Measurements from ENCODE around the gene MAGED2.
"Not testable (repeated sequence)": the region's sequence is repeated elsewhere in the genome, so short reads cannot be mapped to it uniquely, and the experiment has no call there.

Gene MAGED2

GRCh38 chrX:54821310-54821709 is 13.8 kb downstream of the MAGED2 start:
- Histone ChIP-seq H3K4me1 (ENCODE audit: control insufficient read depth, low read depth, low read length) (no peaks in the 10 kb centered on the region), H3K9ac (ENCODE audit: low read length) (no peak overlapping the region), H3K27me3 (ENCODE audit: control insufficient read depth, insufficient read depth, low read length) (no peaks in the 10 kb centered on the region), H3K36me3 (ENCODE audit: control insufficient read depth, low read depth, low read length) (peaks cover under 1% of the 10 kb centered on the region), H3K9me3 (ENCODE audit: control insufficient read depth, low read depth, low read length) (no peaks in the 10 kb centered on the region), H3K27ac (ENCODE audit: low read length) (no peak overlapping the region), H3K4me3 (ENCODE audit: low read length) (no peak overlapping the region)

GRCh38 chrX:54824195-54824594 is 16.6 kb downstream of the MAGED2 start:
- no peaks in the 10 kb centered on the region for H3K9me3 ChIP-seq (ENCODE audit: control insufficient read depth, low read depth, low read length)
- H3K4me1 ChIP-seq (ENCODE audit: control insufficient read depth, low read depth, low read length): no peaks in the 10 kb centered on the region
- no peaks in the 10 kb centered on the region for H3K27me3 ChIP-seq (ENCODE audit: control insufficient read depth, insufficient read depth, low read length)
- no peak overlapping the region for H3K4me3 ChIP-seq (ENCODE audit: low read length)
- H3K27ac ChIP-seq (ENCODE audit: low read length): no peak overlapping the region
- H3K9ac ChIP-seq (ENCODE audit: low read length): no peak overlapping the region
- H3K36me3 ChIP-seq (ENCODE audit: control insufficient read depth, low read depth, low read length): no peaks in the 10 kb centered on the region

GRCh38 chrX:54824722-54825121 is 17.2 kb downstream of the MAGED2 start:
- Histone ChIP-seq H3K36me3 (ENCODE audit: control insufficient read depth, low read depth, low read length) (no peaks in the 10 kb centered on the region), H3K4me1 (ENCODE audit: control insufficient read depth, low read depth, low read length) (no peaks in the 10 kb centered on the region), H3K4me3 (ENCODE audit: low read length) (no peak overlapping the region), H3K9ac (ENCODE audit: low read length) (no peak overlapping the region), H3K27me3 (ENCODE audit: control insufficient read depth, insufficient read depth, low read length) (no peaks in the 10 kb centered on the region), H3K27ac (ENCODE audit: low read length) (no peak overlapping the region), H3K9me3 (ENCODE audit: control insufficient read depth, low read depth, low read length) (no peaks in the 10 kb centered on the region)

- Histone ChIP-seq H3K4me1 (ENCODE audit: control insufficient read depth, low read depth, low read length) (no peaks in the 10 kb centered on the region), H3K9ac (ENCODE audit: low read length) (no peak overlapping the region)
Measured at GRCh38 chrX:54825716-54826438, 18.3 kb downstream of the MAGED2 start.

GRCh38 chrX:54826598-54826997 is 19.1 kb downstream of the MAGED2 start:
- Histone ChIP-seq H3K27me3 (ENCODE audit: control insufficient read depth, insufficient read depth, low read length) (no peaks in the 10 kb centered on the region), H3K9me3 (ENCODE audit: control insufficient read depth, low read depth, low read length) (no peaks in the 10 kb centered on the region), H3K9ac (ENCODE audit: low read length) (no peak overlapping the region), H3K4me1 (ENCODE audit: control insufficient read depth, low read depth, low read length) (no peaks in the 10 kb centered on the region), H3K4me3 (ENCODE audit: low read length) (no peak overlapping the region), H3K27ac (ENCODE audit: low read length) (no peak overlapping the region), H3K36me3 (ENCODE audit: control insufficient read depth, low read depth, low read length) (no peaks in the 10 kb centered on the region)

More at GRCh38 chrX:54825716-54826438, 18.3 kb downstream of the MAGED2 start:
- Histone ChIP-seq H3K27me3 (ENCODE audit: control insufficient read depth, insufficient read depth, low read length) (no peaks in the 10 kb centered on the region), H3K4me3 (ENCODE audit: low read length) (no peak overlapping the region), H3K9me3 (ENCODE audit: control insufficient read depth, low read depth, low read length) (no peaks in the 10 kb centered on the region), H3K36me3 (ENCODE audit: control insufficient read depth, low read depth, low read length) (no peaks in the 10 kb centered on the region), H3K27ac (ENCODE audit: low read length) (no peak overlapping the region)

GRCh38 chrX:54838583-54838982 is 31.0 kb downstream of the MAGED2 start:
- no peaks in the 10 kb centered on the region for H3K36me3 ChIP-seq (ENCODE audit: control insufficient read depth, low read depth, low read length)
- no peaks in the 10 kb centered on the region for H3K27me3 ChIP-seq (ENCODE audit: control insufficient read depth, insufficient read depth, low read length)
- no peak overlapping the region for H3K27ac ChIP-seq (ENCODE audit: low read length)
- H3K9me3 ChIP-seq (ENCODE audit: control insufficient read depth, low read depth, low read length): peaks cover 7% of the 10 kb centered on the region
- no peak overlapping the region for H3K4me3 ChIP-seq (ENCODE audit: low read length)
- no peak overlapping the region for H3K9ac ChIP-seq (ENCODE audit: low read length)
- peaks cover 5% of the 10 kb centered on the region for H3K4me1 ChIP-seq (ENCODE audit: control insufficient read depth, low read depth, low read length)

- Histone ChIP-seq H3K27ac (ENCODE audit: low read length) (peak overlapping the region; percentile 5), H3K9me3 (ENCODE audit: control insufficient read depth, low read depth, low read length) (peaks cover 11% of the 10 kb centered on the region)
- not testable (repeated sequence) for H3K4me1 ChIP-seq (ENCODE audit: control insufficient read depth, low read depth, low read length); H3K4me3 ChIP-seq (ENCODE audit: low read length); H3K9ac ChIP-seq (ENCODE audit: low read length); H3K36me3 ChIP-seq (ENCODE audit: control insufficient read depth, low read depth, low read length); H3K27me3 ChIP-seq (ENCODE audit: control insufficient read depth, insufficient read depth, low read length)
Measured at GRCh38 chrX:54841184-54841874, 33.8 kb downstream of the MAGED2 start.

GRCh38 chrX:54842607-54843006 is 35.1 kb downstream of the MAGED2 start:
- Histone ChIP-seq H3K4me1 (ENCODE audit: control insufficient read depth, low read depth, low read length) (peaks cover 5% of the 10 kb centered on the region), H3K9ac (ENCODE audit: low read length) (no peak overlapping the region), H3K27ac (ENCODE audit: low read length) (no peak overlapping the region), H3K9me3 (ENCODE audit: control insufficient read depth, low read depth, low read length) (peaks cover 11% of the 10 kb centered on the region), H3K4me3 (ENCODE audit: low read length) (no peak overlapping the region), H3K36me3 (ENCODE audit: control insufficient read depth, low read depth, low read length) (no peaks in the 10 kb centered on the region), H3K27me3 (ENCODE audit: control insufficient read depth, insufficient read depth, low read length) (no peaks in the 10 kb centered on the region)

- H3K9ac ChIP-seq (ENCODE audit: low read length): no peak overlapping the region
- no peak overlapping the region for H3K4me3 ChIP-seq (ENCODE audit: low read length)
- H3K27me3 ChIP-seq (ENCODE audit: control insufficient read depth, insufficient read depth, low read length): no peaks in the 10 kb centered on the region
- H3K36me3 ChIP-seq (ENCODE audit: control insufficient read depth, low read depth, low read length): no peaks in the 10 kb centered on the region
- H3K9me3 ChIP-seq (ENCODE audit: control insufficient read depth, low read depth, low read length): peaks cover 11% of the 10 kb centered on the region
- no peak overlapping the region for H3K27ac ChIP-seq (ENCODE audit: low read length)
- peaks cover 5% of the 10 kb centered on the region for H3K4me1 ChIP-seq (ENCODE audit: control insufficient read depth, low read depth, low read length)
Measured at GRCh38 chrX:54843050-54843449, 35.5 kb downstream of the MAGED2 start.

GRCh38 chrX:54847700-54848099 is 40.2 kb downstream of the MAGED2 start:
- H3K9ac ChIP-seq (ENCODE audit: low read length); H3K4me3 ChIP-seq (ENCODE audit: low read length); H3K27me3 ChIP-seq (ENCODE audit: control insufficient read depth, insufficient read depth, low read length); H3K27ac ChIP-seq (ENCODE audit: low read length); H3K36me3 ChIP-seq (ENCODE audit: control insufficient read depth, low read depth, low read length); H3K9me3 ChIP-seq (ENCODE audit: control insufficient read depth, low read depth, low read length); H3K4me1 ChIP-seq (ENCODE audit: control insufficient read depth, low read depth, low read length): not testable (repeated sequence)

- Histone ChIP-seq H3K9ac (ENCODE audit: low read length) (no peak overlapping the region), H3K27me3 (ENCODE audit: control insufficient read depth, insufficient read depth, low read length) (no peaks in the 10 kb centered on the region), H3K36me3 (ENCODE audit: control insufficient read depth, low read depth, low read length) (no peaks in the 10 kb centered on the region), H3K9me3 (ENCODE audit: control insufficient read depth, low read depth, low read length) (peaks cover 6% of the 10 kb centered on the region), H3K4me1 (ENCODE audit: control insufficient read depth, low read depth, low read length) (no peaks in the 10 kb centered on the region), H3K4me3 (ENCODE audit: low read length) (no peak overlapping the region), H3K27ac (ENCODE audit: low read length) (no peak overlapping the region)
Measured at GRCh38 chrX:54865208-54865607, 57.7 kb downstream of the MAGED2 start.
